ENCODE results near the gene MOB4.
"Not testable (repeated sequence)": the region's sequence is repeated elsewhere in the genome, so short reads cannot be mapped to it uniquely, and the experiment has no call there.

Gene MOB4

DNA sequence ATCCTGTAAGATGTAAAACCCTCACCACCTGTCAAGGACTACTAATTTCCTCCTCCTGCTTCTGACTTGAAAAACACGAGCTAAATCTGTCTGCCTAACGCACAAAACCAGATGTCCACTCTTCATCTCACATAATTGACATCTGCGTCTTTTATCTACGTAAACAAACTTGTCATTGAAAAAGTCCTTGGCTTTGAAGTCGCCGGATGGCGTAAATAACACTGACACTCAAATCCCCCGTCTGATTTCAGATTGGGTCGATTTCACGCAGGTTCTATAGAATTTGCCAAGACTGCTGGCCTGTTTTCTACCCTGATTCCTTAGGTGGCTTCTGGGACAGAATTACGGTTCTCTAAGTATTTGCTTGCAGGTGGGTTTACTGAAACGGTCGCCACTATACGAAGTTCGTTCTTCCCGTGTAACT lies 539 bp upstream of the MOB4 start:
- DNase-seq = no peak

DNA sequence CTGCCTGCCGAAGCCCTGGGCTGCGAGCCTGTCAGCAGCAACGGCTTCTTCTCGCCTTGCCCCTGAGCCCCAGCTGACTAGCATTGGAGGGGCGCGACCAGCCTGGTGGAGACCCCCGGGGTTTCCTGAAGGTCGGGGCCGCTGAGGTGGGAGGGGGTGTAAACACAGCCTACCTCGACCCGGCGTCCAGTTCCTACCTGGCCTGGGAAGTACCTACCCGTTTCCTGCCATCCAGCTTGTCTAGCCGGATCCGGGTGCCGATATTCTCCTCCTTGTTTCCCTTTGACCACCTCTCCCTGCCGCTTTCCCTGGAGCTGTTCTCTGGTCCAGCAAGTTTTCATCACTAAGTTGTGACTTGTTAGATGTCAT lies 511 bp downstream of the MOB4 start:
- DNase-seq = peak; percentile 11

DNA sequence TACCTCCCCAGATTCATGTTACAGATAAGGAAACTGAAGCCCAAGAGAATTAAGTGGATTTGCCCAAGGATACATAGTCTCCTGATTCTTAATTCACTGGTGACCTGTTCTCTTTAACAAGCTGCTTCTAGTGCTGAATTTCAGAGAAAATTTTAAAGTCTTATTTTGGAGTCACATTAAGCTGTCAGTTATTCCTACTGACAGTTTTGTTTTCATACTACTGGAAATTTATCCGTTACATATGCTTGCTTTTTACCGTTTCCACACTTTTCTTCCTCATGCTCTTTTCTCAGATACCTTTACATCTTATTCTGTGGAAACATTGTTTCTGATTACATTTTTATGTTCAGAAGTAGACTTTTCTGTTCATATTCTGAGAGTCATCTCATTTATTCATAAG lies 1.3 kb downstream of the MOB4 start:
- DNase-seq = no peak

DNA sequence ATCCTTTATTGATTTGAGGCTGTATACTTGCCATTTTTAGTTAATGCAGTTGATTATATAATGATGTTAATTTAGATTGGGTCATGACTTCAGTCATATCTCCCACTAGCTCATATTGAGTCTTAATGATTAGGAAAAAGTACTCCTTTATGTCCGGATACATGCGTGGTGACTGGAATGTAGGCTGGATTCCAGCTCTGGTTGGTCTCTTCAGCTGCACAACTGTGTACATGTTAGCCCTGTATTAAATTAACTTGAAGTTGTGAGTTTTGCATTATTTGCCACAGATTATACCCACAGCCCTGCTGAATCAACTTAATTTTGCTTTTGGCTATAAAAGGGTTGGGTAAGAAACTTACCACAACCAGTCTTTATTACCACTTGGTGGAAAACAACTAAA lies 22.5 kb downstream of the MOB4 start:
- DNase-seq = no peak

DNA sequence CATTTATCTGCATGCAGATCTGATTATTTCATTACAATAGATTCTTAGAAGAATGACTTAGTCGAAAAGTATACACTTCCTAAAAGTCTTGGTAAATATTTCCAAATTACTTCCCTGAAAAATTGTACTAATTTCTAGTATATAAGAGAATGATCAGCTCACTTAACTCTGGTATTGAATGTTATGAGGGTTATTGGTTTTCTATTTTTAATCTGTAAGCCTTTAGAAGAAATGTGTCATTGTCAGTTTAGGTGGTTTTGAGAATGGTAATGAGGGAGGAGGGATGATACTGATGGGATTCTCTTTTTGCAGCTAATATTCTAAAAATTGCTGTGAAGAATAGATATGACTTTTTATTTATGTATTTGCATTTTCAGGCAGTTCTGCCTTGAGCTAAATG lies 23.9 kb downstream of the MOB4 start:
- DNase-seq = no peak

DNA sequence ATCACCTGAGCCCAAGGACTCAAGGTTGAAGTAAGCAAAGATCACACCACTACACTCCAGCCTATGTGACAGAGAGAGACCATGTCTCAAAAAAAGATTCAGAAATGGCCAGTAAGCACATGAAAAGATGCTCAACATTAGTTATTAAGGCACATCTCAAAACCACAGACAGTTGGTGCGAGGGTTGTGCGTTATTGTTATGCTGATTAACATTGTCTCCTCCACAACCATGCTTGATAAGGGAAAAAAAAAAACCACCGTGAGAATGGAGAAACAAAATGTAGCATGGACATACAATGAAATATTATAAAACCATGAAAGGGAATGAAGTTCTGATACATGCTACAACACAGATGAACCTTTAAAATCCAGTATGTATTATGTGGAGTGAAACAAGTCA lies 27.3 kb downstream of the MOB4 start:
- no peak for DNase-seq

DNA sequence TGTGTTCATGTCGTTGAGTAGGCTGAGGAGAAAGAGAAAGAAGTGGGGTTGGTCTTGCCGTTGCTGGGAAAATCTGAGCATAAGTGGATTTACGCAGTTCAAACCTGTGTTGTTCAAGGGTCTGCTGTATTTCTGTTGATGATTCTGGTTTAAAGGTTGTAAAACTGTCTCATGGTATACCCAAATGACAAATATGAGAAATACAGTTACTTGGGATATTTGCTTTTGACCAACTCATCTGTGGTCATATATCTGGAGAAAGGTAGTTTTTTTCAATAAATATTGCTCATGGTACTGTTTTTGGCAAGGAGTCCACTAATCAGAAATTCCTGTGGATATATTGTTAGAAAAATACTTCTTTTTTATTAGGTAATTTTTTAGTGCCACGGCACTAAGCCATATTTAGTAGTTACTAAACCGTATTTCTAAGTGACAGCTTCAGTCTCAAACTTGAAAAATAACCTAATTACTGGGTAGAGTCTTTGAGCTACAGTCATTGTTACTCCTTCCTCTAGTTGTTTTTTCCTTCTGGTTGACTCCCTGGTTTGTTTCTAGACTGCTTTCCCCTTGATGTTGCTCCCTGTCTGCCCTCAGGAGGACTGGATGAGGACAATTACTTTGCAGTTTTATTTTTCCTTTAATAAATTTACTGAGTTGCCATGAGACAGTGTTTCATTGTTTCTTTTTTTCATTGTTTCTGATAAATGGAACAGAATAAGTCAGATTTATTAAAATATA lies 31.5 kb downstream of the MOB4 start:
- DNase-seq = no peak

DNA sequence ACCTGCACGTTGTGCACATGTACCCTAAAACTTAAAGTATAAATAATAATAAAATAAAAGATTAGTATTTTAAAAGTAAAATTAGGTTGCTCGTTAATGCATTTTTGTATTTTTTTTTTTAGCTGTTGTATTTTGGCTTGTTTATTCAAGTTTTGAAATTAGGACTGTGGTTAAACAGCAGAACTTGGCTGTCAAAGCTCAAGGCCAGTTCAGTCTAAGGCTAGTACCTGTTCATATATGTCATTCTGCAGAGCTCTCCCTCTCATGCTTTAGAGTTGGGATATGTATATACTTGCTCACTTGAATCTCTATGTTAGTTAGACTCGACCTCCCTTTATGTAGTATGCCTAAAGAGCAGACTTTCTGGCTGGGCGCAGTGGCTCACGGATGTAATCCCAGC lies 32.7 kb downstream of the MOB4 start:
- DNase-seq = no peak

DNA sequence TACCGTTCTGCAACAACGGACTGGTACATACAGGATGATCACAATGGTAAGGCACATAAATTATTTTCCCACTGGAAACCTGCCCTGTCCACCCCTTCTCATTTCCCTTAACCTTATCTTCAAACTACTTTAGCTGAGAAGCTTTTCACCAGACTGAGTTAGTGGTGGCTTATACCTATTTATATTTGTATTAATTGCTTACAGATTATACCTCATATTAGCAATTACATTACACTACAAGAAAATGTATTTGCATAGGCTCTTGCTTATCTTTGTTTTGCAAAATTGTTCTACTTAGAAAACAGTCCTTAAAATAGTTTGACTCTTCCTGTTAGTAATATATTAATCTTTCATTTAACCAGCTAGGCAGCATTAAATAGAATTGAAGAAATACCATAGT lies 35.4 kb downstream of the MOB4 start:
- DNase-seq = not testable (repeated sequence)

DNA sequence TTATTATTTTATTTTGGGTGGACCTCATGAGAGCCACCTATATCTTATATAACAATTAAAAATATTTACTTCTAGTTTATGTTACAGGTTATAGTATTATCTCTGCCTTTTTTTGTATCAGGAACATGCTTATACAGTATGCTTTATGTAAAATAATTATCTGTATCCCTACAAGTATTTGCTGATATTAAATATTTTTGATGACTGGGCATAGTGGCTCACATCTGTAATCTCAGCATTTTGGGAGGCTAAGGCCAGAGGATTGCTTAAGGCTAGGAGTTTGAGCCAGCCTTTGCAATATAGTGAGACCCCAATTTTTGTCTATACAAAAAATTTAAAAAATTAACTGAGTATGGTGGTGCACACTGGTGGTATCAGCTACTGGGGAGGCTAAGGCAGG lies 39.6 kb downstream of the MOB4 start:
- no peak for DNase-seq

DNA sequence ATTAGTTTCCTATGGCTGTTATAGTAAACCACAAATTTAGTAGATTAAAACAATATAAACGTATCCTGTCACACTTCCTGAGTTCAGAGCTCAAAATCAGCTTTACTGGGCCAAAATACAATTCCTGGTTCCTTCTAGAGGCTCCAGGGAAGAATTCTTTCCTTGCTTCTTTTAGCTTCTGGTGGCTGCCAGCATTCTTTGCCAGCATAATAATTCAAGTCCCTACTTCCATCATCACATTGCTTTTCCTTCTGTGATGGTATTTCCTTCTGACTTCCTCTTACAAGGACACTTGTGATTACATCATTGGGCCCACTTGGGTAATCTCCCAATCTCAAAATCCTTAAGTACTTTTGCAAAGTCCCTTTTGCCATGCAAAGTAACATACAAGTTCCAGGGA lies 40.6 kb downstream of the MOB4 start:
- no peak for DNase-seq

DNA sequence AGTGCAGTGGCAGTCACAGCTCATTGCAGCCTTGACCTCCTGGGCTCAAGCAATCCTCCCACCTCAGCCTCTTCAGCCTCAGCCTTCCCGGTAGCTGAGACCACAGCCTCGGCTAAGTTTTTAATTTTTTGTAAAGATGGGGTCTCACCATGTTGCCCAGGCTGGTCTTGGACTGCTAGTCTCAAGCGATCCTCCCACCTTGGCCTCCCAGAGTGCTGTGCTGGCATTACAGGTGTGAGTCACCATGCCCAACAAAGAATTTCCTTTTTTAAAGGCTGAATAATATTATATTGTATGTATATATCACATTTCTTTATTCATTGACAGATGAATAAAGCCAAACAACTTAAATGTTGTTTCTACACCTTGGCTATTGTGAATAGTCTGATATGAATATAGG lies 42.5 kb downstream of the MOB4 start:
- no peak for DNase-seq

DNA sequence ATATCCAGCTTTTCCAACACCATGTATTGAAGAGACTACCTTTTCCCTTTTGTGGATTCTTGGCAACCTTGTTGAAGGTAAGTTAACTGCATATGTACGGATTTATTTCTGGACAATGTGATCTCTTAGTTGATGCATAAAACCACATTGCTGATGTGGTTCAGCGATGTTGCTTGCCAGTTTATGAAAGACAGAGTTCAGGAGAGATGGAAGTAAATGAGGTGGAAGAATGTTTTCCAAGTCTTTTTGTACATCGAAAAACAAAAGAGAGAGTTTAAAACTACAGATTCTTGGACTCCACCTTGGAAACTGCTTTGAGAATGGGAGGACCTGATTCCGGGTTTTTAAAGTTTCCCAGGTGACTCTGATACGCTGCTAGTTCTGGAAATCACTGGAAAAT lies 43.8 kb downstream of the MOB4 start:
- no peak for DNase-seq

DNA sequence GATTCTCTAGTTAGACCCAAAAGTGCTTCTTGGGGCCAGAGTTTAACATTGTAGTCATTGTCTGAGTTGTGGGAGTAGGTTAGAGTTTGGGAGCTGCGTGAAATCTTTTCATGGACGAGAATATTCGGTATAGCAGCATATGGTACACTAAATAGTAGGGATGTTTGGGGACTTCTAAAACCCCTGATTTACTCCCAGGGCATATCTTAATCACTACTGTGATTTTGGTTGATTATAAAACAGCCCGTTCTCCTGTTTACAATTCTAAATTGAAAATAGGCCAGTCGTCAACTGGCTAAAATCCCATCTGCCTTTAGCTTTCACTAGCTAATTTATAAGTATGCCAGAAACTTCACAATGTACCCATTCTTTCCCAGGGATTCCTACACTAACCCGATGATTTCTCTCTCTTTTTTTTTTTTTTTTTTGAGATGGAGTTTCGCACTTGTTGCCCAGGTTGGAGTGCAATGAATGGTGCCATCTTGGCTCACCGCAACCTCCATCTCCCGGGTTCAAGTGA lies 44.3 kb downstream of the MOB4 start:
- DNase-seq = no peak

DNA sequence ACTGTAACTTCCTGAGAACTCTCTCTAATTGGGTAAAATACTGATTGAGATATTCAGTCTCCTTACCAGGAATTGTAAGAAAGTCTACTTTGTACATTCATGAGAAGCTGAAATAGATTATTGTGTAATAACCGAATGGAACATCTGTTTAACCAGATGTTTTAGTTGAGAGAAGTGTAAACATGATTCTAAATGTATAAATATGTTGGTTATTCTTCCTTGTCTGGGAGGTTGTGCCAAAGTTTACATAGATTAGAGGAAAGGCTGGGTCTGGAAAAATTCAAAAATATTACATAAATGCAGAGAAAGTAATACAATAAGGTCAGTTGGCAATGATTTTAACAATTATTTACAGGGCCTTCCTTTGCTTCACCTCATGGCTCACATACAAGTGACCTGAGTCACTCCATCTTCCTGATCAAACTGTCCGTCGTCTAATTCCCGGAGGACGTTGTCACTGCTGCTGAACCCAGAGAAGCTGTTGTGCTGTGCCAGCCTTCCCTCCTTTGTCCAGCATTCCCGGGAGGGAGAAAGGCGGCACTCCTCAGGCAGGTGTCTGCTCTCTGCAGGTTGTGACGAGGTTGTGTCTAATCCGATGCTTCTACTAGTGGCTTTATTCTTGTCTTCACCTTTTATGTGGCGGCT lies 55.9 kb downstream of the MOB4 start:
- DNase-seq = no peak

DNA sequence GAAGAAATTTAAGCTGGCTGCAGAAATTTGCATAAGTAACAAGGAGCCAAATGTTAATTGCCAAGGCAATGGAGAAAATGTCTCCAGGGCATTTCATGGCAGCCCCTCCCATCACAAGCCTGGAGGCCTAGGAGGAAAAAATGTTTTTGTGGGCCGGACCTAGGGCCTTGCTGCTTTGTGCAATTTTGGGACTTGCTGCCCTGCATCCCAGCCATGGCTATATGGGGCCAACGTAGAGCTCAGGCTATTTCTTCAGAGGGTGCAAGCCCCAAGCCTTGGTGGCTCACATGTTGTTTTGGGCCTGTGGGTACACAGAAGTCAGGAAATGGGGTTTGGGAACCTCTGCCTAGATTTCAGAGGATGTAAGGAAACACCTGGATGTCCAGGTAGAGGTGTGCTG lies 57.7 kb downstream of the MOB4 start:
- no peak for DNase-seq

DNA sequence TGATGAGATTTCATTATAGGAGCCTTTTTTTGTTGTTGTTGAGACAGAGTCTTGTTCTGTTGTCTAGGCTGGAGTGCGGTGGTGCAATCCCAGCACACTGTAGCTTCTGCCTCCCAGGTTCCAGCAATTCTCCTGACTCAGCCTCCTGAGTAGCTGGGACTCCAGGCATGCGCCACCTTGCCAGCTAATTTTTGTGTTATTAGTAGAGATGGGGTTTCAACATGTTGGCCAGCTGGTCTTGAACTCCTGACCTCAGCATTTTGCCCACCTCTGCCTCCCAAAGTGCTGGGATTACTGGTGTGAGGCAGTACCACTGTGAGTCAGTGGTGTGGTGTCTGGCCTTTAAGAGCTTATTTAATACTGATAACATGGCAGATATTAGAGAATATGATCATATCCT lies 60.1 kb downstream of the MOB4 start:
- DNase-seq = no peak

DNA sequence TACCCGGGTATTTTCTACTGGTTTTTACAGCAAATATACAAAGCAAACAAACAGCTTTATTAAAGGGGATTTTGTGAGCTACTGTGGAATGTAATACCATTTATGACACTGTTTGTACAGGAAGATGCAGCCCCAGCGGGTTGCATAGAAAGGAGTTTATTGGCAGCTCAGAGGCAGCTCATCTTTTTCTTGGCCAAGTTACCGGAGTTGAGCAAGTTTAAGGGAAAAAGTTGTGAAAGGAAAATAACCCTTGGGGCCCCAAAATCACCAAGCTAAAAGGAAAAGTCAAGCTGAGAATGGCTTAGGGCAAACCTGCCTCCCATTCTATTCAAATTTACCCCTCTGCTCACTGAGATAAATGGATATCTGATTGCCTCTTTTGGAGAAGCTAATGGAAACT lies 60.8 kb downstream of the MOB4 start:
- no peak for DNase-seq

DNA sequence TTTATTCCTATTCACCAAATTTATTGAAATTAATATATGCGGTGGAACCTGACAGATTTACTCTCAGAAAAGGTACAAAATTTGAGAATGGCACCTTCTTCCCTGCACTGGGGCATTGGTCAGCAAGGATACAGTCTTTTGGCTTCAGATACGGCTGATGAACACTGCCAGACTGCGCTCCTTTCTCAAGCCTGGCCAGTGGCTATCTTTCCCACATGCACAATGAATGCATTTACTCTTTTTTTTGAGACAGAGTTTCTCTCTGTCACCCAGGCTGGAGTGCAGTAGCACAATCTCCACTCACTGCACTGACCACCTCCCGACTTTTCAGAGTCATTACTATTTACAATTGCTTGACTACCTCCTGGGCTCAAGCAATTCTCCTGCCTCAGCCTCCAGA lies 61.6 kb downstream of the MOB4 start:
- DNase-seq = no peak

DNA sequence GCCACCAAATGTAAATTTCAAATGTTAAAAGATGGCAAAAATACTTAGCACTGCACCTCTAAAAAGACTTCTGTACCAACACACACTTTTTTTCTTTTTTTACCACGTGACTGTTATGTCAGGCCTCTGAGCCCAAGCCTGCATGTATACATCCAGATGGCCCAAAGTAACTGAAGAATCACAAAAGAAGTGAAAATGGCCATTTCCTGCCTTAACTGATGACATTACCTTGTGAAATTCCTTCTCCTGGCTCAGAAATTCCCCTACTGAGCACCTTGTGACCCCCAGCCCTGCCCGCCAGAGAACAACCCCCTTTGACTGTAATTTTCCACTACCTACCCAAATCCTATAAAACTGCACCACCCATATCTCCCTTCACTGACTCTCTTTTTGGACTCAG lies 62.4 kb downstream of the MOB4 start:
- DNase-seq = not testable (repeated sequence)

DNA sequence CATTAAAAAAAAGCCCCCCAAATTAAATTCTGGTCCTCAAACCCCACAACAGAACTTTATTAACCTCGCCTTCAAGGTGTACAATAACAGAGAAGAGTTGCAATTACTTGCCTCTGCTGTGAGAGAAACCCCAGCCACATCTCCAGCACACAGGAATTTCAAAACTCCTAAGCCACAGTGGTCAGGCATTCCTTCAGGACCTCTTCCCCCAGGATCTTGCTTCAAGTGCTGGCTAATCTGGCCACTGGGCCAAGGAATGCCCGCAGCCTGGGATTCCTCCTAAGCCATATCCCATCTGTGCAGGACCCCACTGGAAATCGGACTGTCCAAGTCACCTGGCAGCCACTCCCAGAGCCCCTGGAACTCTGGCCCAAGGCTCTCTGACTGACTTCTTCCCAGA lies 64.3 kb downstream of the MOB4 start:
- DNase-seq = not testable (repeated sequence)

DNA sequence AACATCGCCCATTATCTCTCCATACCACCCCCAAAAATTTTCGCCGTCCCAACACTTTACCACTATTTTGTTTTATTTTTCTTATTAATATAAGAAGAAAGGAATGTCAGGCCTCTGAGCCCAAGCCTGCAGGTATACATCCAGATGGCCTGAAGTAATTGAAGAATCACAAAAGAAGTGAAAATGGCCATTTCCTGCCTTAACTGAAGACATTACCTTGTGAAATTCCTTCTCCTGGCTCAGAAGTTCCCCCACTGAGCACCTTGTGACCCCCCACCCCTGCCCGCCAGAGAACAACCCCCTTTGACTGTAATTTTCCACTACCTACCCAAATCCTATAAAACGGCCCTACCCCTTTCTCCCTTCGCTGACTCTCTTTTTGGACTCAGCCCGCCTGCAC lies 71.4 kb downstream of the MOB4 start:
- DNase-seq = not testable (repeated sequence)

DNA sequence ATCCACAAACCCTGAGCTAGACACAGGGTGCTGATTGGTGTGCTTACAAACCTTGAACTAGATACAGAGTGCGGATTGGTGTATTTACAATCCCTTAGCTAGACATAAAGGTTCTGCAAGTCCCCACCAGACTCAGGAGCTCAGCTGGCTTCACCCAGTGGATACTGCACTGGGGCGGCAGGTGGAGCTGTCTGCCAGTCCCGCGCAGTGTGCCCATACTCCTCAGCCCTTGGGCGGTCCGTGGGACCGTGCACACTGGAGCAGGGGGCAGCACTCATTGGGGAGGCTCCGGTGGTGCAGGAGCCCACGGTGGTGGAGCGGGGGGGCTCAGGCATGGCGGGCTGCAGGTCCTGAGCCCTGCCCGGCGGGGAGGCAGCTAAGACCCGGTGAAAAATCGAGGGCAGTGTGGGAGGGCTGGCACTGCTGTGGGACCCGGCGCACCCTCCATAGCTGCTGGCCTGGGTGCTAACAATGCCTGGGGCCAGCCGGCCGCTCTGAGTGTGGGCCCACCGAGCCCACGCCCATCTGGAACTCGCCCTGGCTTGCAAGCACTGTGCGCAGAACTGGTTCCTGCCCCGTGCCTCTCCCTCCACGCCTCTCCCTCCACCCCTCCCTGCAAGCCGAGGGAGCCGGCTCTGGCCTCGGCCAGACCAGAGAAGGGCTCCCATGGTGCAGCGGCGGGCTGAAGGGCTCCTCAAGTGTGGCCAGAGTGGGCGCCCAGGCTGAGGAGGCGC lies 75.6 kb downstream of the MOB4 start:
- DNase-seq = no peak

DNA sequence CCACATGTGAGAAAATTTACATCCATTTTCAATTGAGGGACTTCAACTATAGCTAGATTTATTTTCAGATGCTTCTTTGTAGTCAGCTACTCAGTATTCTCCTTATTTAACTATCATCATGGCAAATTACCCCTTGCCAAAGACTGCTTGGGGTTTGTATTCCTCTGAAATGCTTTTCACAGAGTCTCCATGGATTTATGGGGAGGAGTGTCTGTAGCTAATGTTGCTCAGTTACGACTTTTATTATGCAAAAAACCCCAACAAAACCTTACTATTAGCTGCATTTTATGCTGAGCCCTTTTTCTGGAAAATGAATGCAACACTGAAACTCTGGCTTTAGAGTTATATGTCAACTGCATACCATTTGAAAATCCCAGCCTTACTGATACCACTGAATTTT lies 80.9 kb downstream of the MOB4 start:
- DNase-seq = no peak

Data from NCI-H1105 (cell line).